Measurements from ENCODE around the gene CITED4.

DNA sequence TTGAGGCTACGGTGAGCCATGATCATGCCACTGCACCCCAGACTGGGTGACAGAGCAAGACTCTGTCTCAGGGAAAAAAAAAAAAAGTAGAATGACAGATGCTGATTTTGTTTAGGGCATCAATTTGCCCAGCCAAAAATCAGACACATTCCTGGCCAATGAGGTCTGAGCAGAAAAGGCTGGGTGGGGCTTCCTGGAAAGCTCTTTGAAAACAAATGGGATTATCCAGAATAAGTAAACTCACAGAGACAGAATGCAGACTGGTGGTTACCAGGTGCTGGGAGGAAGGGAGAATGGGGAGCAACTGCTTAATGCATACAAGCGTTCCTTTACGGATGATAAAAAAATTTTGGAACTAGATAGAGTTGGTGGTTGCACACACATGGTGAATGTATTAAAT lies 10.1 kb upstream of the CITED4 start:
- TF ChIP-seq CTCF (IDR thresholded peaks at IDR 0.05) = no peak
- no peak for TF ChIP-seq POLR2A (IDR thresholded peaks at IDR 0.05)
